ENCODE measurements around the gene CYB5R3. TPM values are rescaled to one million over a fixed set of nuclear protein-coding genes. Genes with fewer than 3 reads are reported as not detected.
A peak's percentile ranks its signal among the peaks of the same experiment; 100 is the strongest.
"Not testable (repeated sequence)": the region's sequence is repeated elsewhere in the genome, so short reads cannot be mapped to it uniquely, and the experiment has no call there.

CYB5R3 gene
- total RNA-seq, 1 donor from 2014 or later: 383 TPM

DNA sequence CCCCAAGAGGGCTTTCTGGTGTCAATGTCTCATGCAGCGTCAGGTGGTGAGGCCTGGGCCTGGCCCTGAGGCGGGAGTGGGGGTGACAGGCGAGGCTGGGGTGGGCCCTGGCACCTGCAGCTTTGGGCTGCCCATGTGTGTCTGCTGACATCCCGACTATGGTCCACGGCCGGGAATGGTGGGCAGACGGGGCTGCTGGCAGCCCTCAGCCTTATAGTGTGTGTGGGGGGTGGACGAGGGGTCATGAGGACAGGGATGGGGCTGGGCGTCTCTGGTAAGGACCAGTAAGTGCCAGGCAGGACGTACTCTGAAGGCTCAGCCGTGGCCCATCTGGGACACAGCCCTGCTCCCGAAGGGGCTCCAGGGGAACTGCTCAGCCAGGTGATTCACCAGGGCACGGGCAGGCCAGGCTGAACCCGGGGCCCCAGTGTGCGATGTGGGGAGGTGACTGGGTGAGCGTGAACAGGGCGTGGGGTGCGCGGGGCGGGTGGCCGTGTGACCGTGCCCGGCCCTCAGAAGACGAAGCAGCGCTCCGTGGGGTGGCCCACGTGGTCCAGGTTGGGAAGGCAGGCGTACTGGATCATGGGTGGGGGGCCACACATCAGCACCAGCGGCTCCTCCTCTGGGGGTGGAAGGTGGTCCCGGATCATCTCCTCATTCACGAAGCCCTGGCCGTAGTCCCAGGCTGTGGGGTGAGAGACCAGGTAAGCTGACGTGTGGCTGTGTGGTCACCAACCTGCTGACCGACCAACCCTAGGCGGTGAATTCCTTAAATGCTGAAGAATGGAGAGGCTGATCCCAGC, 29.7 kb downstream of the CYB5R3 start:
- no peak overlapping the region for H3K4me3 Mint-ChIP-seq (ENCODE audit: unreplicated experiment)
- H3K4me1 Mint-ChIP-seq (ENCODE audit: low read depth): peaks cover 61% of the 10 kb centered on the region
- TF ChIP-seq, protein P1, sequence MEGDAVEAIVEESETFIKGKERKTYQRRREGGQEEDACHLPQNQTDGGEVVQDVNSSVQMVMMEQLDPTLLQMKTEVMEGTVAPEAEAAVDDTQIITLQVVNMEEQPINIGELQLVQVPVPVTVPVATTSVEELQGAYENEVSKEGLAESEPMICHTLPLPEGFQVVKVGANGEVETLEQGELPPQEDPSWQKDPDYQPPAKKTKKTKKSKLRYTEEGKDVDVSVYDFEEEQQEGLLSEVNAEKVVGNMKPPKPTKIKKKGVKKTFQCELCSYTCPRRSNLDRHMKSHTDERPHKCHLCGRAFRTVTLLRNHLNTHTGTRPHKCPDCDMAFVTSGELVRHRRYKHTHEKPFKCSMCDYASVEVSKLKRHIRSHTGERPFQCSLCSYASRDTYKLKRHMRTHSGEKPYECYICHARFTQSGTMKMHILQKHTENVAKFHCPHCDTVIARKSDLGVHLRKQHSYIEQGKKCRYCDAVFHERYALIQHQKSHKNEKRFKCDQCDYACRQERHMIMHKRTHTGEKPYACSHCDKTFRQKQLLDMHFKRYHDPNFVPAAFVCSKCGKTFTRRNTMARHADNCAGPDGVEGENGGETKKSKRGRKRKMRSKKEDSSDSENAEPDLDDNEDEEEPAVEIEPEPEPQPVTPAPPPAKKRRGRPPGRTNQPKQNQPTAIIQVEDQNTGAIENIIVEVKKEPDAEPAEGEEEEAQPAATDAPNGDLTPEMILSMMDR (IDR thresholded peaks at IDR 0.05): no peak
- H3K9me3 Mint-ChIP-seq (ENCODE audit: low read depth): no peaks in the 10 kb centered on the region
- no peaks in the 10 kb centered on the region for H3K27me3 Mint-ChIP-seq (ENCODE audit: low read depth)
- H3K36me3 Mint-ChIP-seq (ENCODE audit: low read depth): peaks cover 2% of the 10 kb centered on the region
- no peak overlapping the region for H3K27ac Mint-ChIP-seq (ENCODE audit: unreplicated experiment)
- no peak for DNase-seq (ENCODE audit: low spot score)

DNA sequence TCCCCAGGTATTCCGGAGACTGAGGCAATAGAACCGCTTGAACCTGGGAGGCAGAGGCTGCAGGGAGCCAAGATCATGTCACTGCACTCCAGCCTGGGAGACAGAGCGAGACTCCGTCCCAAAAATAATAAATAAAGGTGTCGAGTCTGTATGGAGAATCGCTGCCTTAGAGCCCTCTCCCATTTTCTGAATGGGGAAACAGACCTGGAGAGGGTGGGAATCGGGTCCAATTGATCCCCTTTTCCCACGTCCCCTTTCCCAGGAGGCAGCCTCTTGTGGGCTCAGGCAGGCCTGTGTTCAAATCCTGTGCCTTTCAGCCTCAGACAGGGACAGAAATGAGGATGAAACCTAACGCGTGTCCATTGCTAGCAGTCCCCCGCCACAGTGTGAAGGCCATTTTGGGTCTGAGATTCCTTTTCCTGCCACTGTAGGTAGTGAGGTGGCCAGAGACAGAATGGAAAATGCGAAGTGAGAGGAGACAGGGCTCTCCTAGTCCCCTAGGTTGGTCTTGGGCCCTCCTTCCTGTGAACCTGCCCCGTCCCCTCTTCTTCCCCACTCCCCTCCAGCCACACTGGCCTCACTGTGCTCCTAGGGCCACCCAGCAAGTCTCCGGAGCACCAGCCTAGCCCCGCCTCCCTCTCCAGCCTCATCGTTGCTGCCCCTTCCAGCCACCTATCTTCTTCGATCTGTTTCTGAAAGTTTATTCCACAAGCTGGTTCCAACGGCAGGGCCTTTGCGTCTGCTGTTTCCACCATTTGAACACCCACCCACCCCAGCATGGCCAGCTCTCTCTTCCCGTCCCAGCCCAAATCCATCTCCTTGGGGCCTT, 31.8 kb downstream of the CYB5R3 start:
- H3K4me1 Mint-ChIP-seq (ENCODE audit: low read depth): peaks cover 71% of the 10 kb centered on the region
- TF ChIP-seq, protein P1 (IDR thresholded peaks at IDR 0.05): no peak
- H3K9me3 Mint-ChIP-seq (ENCODE audit: low read depth): no peaks in the 10 kb centered on the region
- peaks cover 2% of the 10 kb centered on the region for H3K36me3 Mint-ChIP-seq (ENCODE audit: low read depth)
- no peak for DNase-seq (ENCODE audit: low spot score)
- peak overlapping the region; percentile 99 for H3K27ac Mint-ChIP-seq (ENCODE audit: unreplicated experiment)
- H3K4me3 Mint-ChIP-seq (ENCODE audit: unreplicated experiment): no peak overlapping the region
- H3K27me3 Mint-ChIP-seq (ENCODE audit: low read depth): no peaks in the 10 kb centered on the region

DNA sequence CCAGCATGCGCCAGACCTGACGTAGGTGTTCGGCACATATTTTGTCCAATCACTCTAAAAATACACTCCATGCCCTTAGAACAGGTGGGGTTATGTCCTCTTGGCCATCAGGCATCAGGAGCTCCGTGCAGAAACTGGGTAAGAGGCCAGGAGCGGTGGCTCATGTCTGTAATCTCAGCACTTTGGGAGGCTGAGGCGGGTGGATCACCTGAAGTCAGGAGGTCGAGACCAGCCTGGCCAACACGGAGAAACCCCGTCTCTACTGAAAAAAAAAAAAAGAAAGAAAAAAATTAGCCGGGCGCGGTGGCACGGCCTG, 33.4 kb downstream of the CYB5R3 start:
- H3K36me3 Mint-ChIP-seq (ENCODE audit: low read depth); H3K27me3 Mint-ChIP-seq (ENCODE audit: low read depth); H3K9me3 Mint-ChIP-seq (ENCODE audit: low read depth); DNase-seq (ENCODE audit: low spot score): not testable (repeated sequence)
- Mint-ChIP-seq H3K4me1 (ENCODE audit: low read depth) (peaks cover 69% of the 10 kb centered on the region), H3K27ac (ENCODE audit: unreplicated experiment) (peak overlapping the region; percentile 99), H3K4me3 (ENCODE audit: unreplicated experiment) (peak overlapping the region; percentile 94)

DNA sequence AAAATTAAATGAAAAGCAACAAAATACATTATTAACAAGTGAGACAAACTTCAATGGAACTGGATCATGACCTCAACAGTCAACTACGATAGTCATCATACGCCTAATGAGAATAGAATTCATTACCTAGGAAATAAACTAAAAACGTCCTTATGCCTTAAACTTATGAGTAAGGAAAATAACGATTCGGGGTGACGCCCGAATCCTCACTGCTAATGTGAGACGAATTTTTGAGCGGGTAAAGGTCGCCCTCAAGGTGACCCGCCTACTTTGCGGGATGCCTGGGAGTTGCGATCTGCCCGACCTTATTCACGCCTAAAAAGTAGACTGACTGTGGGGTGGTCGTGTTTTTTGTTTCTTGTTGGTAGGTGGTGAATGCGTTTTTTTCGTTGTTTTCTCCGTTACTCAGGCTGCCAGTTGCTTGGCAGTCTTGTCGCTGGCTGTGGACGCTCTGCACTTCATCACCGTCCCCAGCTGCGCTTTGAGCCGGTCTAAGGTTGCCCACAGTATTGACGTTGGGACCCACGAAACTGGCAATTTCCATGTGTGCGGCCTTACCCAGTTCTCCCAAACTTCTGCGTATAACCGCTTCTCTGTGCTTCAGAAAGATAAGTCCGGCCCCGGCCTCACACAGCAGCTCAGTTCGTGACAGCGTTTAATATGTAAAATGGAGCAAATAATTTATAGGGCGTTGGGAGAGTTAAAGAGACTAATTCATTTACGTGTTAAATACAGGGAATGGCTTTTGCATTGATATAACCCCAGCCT, 33.9 kb downstream of the CYB5R3 start:
- Mint-ChIP-seq H3K4me1 (ENCODE audit: low read depth) (peaks cover 66% of the 10 kb centered on the region), H3K27ac (ENCODE audit: unreplicated experiment) (peak overlapping the region; percentile 99), H3K27me3 (ENCODE audit: low read depth) (no peaks in the 10 kb centered on the region), H3K4me3 (ENCODE audit: unreplicated experiment) (peak overlapping the region; percentile 94), H3K36me3 (ENCODE audit: low read depth) (peaks cover 2% of the 10 kb centered on the region), H3K9me3 (ENCODE audit: low read depth) (no peaks in the 10 kb centered on the region)
- TF ChIP-seq, protein P1 (IDR thresholded peaks at IDR 0.05): no peak
- DNase-seq (ENCODE audit: low spot score): no peak

DNA sequence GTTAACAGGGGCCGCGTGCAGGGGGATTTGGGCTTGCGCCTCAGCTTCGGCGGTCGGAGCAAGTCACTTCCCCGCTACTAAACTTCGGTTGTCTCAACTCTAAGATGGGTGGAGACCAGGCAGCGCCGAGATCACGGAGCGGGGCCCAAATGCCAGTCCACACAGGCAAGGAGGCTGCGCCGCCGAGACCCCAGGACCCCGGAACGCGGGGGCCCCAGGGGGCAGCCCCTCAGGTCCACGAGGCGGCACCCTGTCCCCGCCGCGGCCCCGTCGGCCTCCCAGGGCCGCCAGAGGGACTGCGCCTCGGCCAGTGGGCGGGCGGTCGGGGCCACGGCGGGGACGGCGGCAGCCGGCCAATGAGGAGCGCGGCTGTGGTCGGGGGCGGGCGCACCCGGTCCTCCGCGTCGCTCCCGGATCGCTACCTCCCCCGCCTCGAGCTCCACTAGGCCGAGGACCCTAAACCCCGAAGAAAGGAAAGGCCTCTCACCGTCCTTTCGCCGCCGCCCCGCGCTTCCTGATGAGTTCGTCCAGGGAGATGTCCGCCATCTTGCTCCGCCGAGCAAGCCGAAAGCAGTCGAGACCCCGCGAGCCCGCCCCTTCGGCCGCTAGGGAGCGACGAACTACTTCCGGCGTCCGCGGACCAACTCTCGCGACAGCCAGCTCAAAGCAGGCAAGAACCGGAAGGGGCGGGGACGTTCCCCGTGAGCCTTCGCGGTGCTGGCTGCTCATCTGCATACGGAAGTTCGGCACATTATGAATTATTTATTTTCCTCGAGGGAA, 34.7 kb downstream of the CYB5R3 start, which contains the start of gene POLDIP3:
Gene POLDIP3 (minus strand): TSS at position 572 of the 780 bp plus-strand sequence. CDS start 26 bp downstream, at position 546.
- Mint-ChIP-seq H3K36me3 (ENCODE audit: low read depth) (peaks cover 2% of the 10 kb centered on the region), H3K27ac (ENCODE audit: unreplicated experiment) (peak within 1 kb of the TSS; percentile 99)

More for the DNA sequence above, 34.7 kb downstream of the CYB5R3 start, which contains the start of gene POLDIP3:
- Mint-ChIP-seq H3K27me3 (ENCODE audit: low read depth) (no peaks in the 10 kb centered on the region), H3K4me1 (ENCODE audit: low read depth) (peaks cover 71% of the 10 kb centered on the region), H3K9me3 (ENCODE audit: low read depth) (no peaks in the 10 kb centered on the region), H3K4me3 (ENCODE audit: unreplicated experiment) (peak within 1 kb of the TSS; percentile 94)
- peak; percentile 100 for DNase-seq (ENCODE audit: low spot score)
- TF ChIP-seq, protein P1 (IDR thresholded peaks at IDR 0.05): peak; percentile 53
